SK-N-SH (cell line): ENCODE results near the gene DCAF17. TPM values are rescaled to one million over a fixed set of nuclear protein-coding genes. Genes with fewer than 3 reads are reported as not detected.

ENCODE experiments used
- CTCF ChIA-PET: fragments of 300-600, 350-600 bp; formaldehyde crosslinking; extraction: SDS; loops from one replicate; lab custom pipeline; 2021; lab: Yijun Ruan, JAX
- POLR2A ChIA-PET: fragments of 350-600 bp; sonication (Branson Sonifier 250); formaldehyde crosslinking; extraction: SDS; loops from one replicate; lab custom pipeline; 2020; ENCODE audit warnings: antibody characterized with exemption, inconsistent platforms; lab: Yijun Ruan, JAX
- DNase-seq: peaks from one replicate; pipeline ENCODE4 v3.0.0; 2012
- H2AFZ ChIP-seq: fragments of 200-600 bp; sonication (generic); 2 replicates; pipeline ENCODE4 v1.8.1; 2016; ENCODE audit warnings: antibody characterized with exemption, mild to moderate bottlenecking, low read depth
- H3F3A ChIP-seq: fragments of 200-600 bp; sonication (generic); replicated peaks from 2 replicates; pipeline ENCODE3; 2016; ENCODE audit warnings: antibody characterized with exemption, mild to moderate bottlenecking; ENCODE audit not compliant: insufficient read depth
- H3K27ac ChIP-seq, 2 experiments: fragments of 200-500 bp in 1 of 2; fragments of 200-600 bp in 1 of 2; sonication (Bioruptor generic) in 1 of 2; sonication (generic), shearing (Covaris generic) in 1 of 2; 2 replicates each; pipeline versions ENCODE4 v1.5.1 to v1.6.1; 2014 to 2016; ENCODE audit warnings: low read depth in 2 of 2, inconsistent platforms in 1 of 2, low read length in 1 of 2, mild to moderate bottlenecking in 1 of 2, mixed read lengths in 1 of 2
- H3K27me3 ChIP-seq: fragments of 200-600 bp; sonication (generic), shearing (Covaris generic); 2 replicates; pipeline ENCODE4 v1.6.1; 2016; ENCODE audit warnings: mixed run types; ENCODE audit not compliant: insufficient read depth
- H3K36me3 ChIP-seq, 2 experiments: fragments of 200-500 bp in 1 of 2; fragments of 200-600 bp in 1 of 2; sonication (Bioruptor generic) in 1 of 2; sonication (generic) in 1 of 2; replicated peaks in 1 of 2; 2 replicates each; pipeline versions ENCODE3 to v1.5.1; 2014 to 2016; ENCODE audit warnings: low read length in 1 of 2, mild to moderate bottlenecking in 1 of 2; ENCODE audit not compliant: insufficient read depth in 2 of 2, control insufficient read depth in 1 of 2
- H3K4me1 ChIP-seq, 2 experiments: fragments of 200-500 bp in 1 of 2; fragments of 200-600 bp in 1 of 2; sonication (Bioruptor generic) in 1 of 2; sonication (generic), shearing (Covaris generic) in 1 of 2; 2 replicates each; pipeline versions ENCODE4 v1.5.1 to v1.6.1; 2014 to 2016; ENCODE audit warnings: low read depth in 1 of 2, low read length in 1 of 2, mixed run types in 1 of 2; ENCODE audit not compliant: insufficient read depth in 2 of 2, control insufficient read depth in 1 of 2
- H3K4me2 ChIP-seq: fragments of 200-600 bp; sonication (generic), shearing (Covaris generic); 2 replicates; pipeline ENCODE4 v1.6.1; 2017; ENCODE audit warnings: mixed run types
- H3K4me3 ChIP-seq, 2 experiments: fragments of 200-500 bp in 1 of 2; fragments of 200-600 bp in 1 of 2; sonication (Bioruptor generic) in 1 of 2; sonication (generic), shearing (Covaris generic) in 1 of 2; 2 replicates each; pipeline versions ENCODE4 v1.5.1 to v1.8.1; 2014 to 2016; ENCODE audit warnings: low read depth in 2 of 2, inconsistent platforms in 1 of 2, low read length in 1 of 2, mild to moderate bottlenecking in 1 of 2, mixed read lengths in 1 of 2, moderate library complexity in 1 of 2
- H3K79me2 ChIP-seq: fragments of 200-600 bp; sonication (generic); 2 replicates; pipeline ENCODE4 v1.8.1; 2017; ENCODE audit warnings: mild to moderate bottlenecking; ENCODE audit not compliant: insufficient read depth
- H3K9ac ChIP-seq: fragments of 200-600 bp; sonication (generic); 2 replicates; pipeline ENCODE4 v1.6.1; 2017; ENCODE audit warnings: mixed run types
- H3K9me2 ChIP-seq: fragments of 200-600 bp; sonication (generic); 2 replicates; pipeline ENCODE4 v1.6.1; 2017; ENCODE audit warnings: mixed run types
- H3K9me3 ChIP-seq: fragments of 200-600 bp; sonication (generic); 2 replicates; pipeline ENCODE4 v1.6.1; 2017; ENCODE audit warnings: mixed run types, mild to moderate bottlenecking, moderate library complexity
- H4K20me1 ChIP-seq: fragments of 200-600 bp; sonication (generic); 2 replicates; pipeline ENCODE4 v1.6.1; 2017; ENCODE audit warnings: mild to moderate bottlenecking, mixed run types; ENCODE audit not compliant: insufficient read depth
- CTCF ChIP-seq: fragments of 200-600 bp; sonication (generic); IDR thresholded peaks from 2 replicates; pipeline ENCODE4 v1.6.1; 2017; ENCODE audit warnings: antibody characterized with exemption, mild to moderate bottlenecking, moderate library complexity
- FOXM1 ChIP-seq: IDR thresholded peaks from 2 replicates; pipeline ENCODE4 v1.4.0; 2012; ENCODE audit warnings: low read depth, mild to moderate bottlenecking
- JUND ChIP-seq: IDR thresholded peaks from 2 replicates; pipeline ENCODE4 v1.4.0; 2012
- NFIC ChIP-seq: IDR thresholded peaks from 2 replicates; pipeline ENCODE4 v1.4.0; 2012; ENCODE audit warnings: borderline replicate concordance
- PBX3 ChIP-seq: IDR thresholded peaks from 2 replicates; pipeline ENCODE4; 2012
- POLR2AphosphoS5 ChIP-seq: IDR thresholded peaks from 2 replicates; pipeline ENCODE4 v1.6.1; 2012; ENCODE audit warnings: low read depth, low read length
- RCOR1 ChIP-seq: fragments of 150-350 bp; IDR thresholded peaks from 2 replicates; pipeline ENCODE4 v1.6.1; 2017; ENCODE audit warnings: antibody characterized with exemption, low read length
- RXRA ChIP-seq: IDR thresholded peaks from 2 replicates; pipeline ENCODE4 v1.4.0; 2012; ENCODE audit warnings: low read depth, mild to moderate bottlenecking, borderline replicate concordance
- SIN3A ChIP-seq: IDR thresholded peaks from 2 replicates; pipeline ENCODE4 v1.6.1; 2012; ENCODE audit warnings: low read depth, mild to moderate bottlenecking, low read length, moderate library complexity, borderline replicate concordance
- TAF1 ChIP-seq: IDR thresholded peaks from 2 replicates; pipeline ENCODE4 v1.6.1; 2012; ENCODE audit warnings: low read depth, mild to moderate bottlenecking, low read length, moderate library complexity, borderline replicate concordance
- TEAD4 ChIP-seq: IDR thresholded peaks from 2 replicates; pipeline ENCODE4 v1.4.0; 2012; ENCODE audit warnings: mild to moderate bottlenecking, borderline replicate concordance; ENCODE audit not compliant: insufficient read depth
- USF2 ChIP-seq: fragments of 150-350 bp; IDR thresholded peaks from 2 replicates; pipeline ENCODE4 v1.6.1; 2017; ENCODE audit warnings: antibody characterized with exemption, low read length, low read depth, borderline replicate concordance
- WGBS: methylation state at CpG from one replicate; pipeline ENCODE4 v1.1.6; 2017; ENCODE audit warnings: low lambda C conversion rate; 5-methylcytosine and 5-hydroxymethylcytosine counted together
- polyA plus RNA-seq, 3 experiments: library from polyadenylated mRNA; depleted of rRNA; stranded (reverse); fragments of >200 nt; gene quantifications; 2 replicates each; pipeline ENCODE4 v1.2.3, GENCODE V29; 2012
- TF ChIP-seq, protein P1 (sequence below): IDR thresholded peaks from 2 replicates; pipeline ENCODE4 v1.4.0; 2012; ENCODE audit warnings: low read depth, borderline replicate concordance
- TF ChIP-seq, protein P2 (sequence below): IDR thresholded peaks from 2 replicates; pipeline ENCODE4 v1.4.0; 2012; ENCODE audit warnings: low read depth

The DCAF17 gene
- polyA plus RNA-seq, 1 of the 3 experiments (the other 2 are of a cell fraction), result 4.9 TPM

GRCh38 chr2:171516793-171517192, 82.8 kb downstream of the DCAF17 start (continued):
- TF ChIP-seq USF2, result no peak
- no peak for TF ChIP-seq SIN3A
- TF ChIP-seq RCOR1, result no peak
- TF ChIP-seq, protein P1, sequence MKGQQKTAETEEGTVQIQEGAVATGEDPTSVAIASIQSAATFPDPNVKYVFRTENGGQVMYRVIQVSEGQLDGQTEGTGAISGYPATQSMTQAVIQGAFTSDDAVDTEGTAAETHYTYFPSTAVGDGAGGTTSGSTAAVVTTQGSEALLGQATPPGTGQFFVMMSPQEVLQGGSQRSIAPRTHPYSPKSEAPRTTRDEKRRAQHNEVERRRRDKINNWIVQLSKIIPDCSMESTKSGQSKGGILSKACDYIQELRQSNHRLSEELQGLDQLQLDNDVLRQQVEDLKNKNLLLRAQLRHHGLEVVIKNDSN, result no peak
- TF ChIP-seq CTCF, result no peak

DNA sequence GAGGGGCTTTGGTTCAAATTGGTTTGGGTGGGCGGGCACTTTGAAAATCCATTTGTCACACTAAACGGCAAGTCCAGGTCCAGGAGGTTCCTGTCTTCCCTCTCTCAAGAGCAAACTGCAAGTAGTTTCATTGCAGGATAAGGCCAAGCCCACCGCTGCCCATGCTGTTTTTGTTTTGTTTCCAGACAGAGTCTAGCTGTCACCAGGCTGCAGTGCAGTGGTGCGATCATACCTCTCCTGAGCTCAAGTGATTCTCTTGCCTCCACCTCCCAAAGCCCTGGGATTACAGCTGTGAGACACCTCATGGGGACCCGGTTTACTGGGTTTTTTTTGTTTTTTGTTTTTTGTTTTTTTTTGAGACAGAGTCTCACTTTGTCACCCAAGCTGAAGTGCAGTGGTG, 86.4 kb downstream of the DCAF17 start:
- Histone ChIP-seq H3K27ac (no peak overlapping the region), H3K9me3 (no peaks in the 10 kb centered on the region), H2AFZ (no peak overlapping the region), H3K79me2 (peaks cover 27% of the 10 kb centered on the region), H3K4me3 (no peak overlapping the region), H3K27me3 (no peaks in the 10 kb centered on the region)
- POLR2A ChIA-PET, result interaction anchor here (0.8 kb wide), 1 partner anchor 977 kb away, joined by 3 read pairs; no protein-coding TSS in a partner anchor
- TF ChIP-seq POLR2AphosphoS5 (no peak), JUND (no peak), TEAD4 (no peak), TAF1 (no peak), PBX3 (no peak), NFIC (no peak), RXRA (no peak), FOXM1 (no peak), USF2 (no peak)
- TF ChIP-seq, protein P2, sequence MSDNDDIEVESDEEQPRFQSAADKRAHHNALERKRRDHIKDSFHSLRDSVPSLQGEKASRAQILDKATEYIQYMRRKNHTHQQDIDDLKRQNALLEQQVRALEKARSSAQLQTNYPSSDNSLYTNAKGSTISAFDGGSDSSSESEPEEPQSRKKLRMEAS, result no peak
- TF ChIP-seq, all 33 proteins: peak for 0
- H3K4me1 ChIP-seq, result peaks cover 0 to 15% of the 10 kb centered on the region in 2 experiments; a peak in 2 of 4 replicates
- CTCF ChIA-PET, result no interaction called here
- no peak overlapping the region for H3K4me2 ChIP-seq
- H3F3A ChIP-seq, result peaks cover 6% of the 10 kb centered on the region
- DNase-seq, result no peak
- H3K9ac ChIP-seq, result no peak overlapping the region
- 88% methylated on average over 5 of the region's 5 CpGs for WGBS
- H3K36me3 ChIP-seq, result no peaks in the 10 kb centered on the region
- no peaks in the 10 kb centered on the region for H3K9me2 ChIP-seq
- H4K20me1 ChIP-seq, result no peaks in the 10 kb centered on the region
